GM18526 (cell line): ENCODE measurements around the gene ARHGEF26.

Experiments
- POLR2A ChIP-seq: IDR thresholded peaks from 3 replicates; pipeline ENCODE4 v1.6.1; 2011; ENCODE audit not compliant: insufficient read length; ENCODE audit errors: extremely low read depth

The ARHGEF26 gene, protein sequence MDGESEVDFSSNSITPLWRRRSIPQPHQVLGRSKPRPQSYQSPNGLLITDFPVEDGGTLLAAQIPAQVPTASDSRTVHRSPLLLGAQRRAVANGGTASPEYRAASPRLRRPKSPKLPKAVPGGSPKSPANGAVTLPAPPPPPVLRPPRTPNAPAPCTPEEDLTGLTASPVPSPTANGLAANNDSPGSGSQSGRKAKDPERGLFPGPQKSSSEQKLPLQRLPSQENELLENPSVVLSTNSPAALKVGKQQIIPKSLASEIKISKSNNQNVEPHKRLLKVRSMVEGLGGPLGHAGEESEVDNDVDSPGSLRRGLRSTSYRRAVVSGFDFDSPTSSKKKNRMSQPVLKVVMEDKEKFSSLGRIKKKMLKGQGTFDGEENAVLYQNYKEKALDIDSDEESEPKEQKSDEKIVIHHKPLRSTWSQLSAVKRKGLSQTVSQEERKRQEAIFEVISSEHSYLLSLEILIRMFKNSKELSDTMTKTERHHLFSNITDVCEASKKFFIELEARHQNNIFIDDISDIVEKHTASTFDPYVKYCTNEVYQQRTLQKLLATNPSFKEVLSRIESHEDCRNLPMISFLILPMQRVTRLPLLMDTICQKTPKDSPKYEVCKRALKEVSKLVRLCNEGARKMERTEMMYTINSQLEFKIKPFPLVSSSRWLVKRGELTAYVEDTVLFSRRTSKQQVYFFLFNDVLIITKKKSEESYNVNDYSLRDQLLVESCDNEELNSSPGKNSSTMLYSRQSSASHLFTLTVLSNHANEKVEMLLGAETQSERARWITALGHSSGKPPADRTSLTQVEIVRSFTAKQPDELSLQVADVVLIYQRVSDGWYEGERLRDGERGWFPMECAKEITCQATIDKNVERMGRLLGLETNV

DNA sequence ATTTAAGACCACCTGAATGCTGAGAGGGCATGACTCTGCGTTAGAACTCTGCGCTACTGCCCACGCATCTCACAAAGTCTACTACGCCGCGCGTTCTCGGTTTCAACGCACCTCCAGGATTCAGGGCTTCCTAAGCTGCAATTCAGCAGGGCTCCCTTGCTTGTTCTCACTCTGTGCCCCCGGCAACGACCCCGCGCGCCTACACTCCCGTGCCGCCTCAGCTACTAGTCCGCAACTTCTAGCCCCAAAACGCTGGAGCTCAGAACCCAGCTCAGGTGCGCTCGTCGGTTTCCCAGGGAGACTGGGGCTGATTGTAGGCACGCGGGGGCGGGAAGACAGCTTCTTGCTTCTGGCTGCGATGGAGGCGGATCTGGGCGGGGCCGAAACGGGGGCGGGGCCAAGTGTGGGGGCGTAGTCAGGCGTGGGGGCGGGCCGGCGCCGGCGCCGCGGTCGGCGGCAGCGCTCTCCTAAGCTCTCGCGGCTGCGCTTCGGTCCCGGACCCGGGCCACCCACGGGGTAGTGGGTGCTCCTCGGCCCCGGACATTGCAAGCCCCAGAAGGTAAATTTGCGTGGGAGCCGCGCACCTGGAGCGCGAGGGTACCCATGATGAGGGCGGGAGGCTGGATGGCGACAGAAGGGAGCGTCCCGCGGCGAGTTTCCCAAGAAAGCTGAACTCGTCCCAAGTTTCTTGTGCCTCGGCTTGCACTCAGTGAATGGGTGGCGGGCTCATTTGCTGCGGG lies at the start of gene ARHGEF26:
TSS of gene ARHGEF26 (plus strand) at position 430 of the 740 bp plus-strand sequence. CDS start 603 bp downstream, outside the sequence.
- no peak for TF ChIP-seq POLR2A

GRCh38 chr3:154074966-154075365 lies 46.2 kb upstream of the ARHGEF26 start:
- TF ChIP-seq POLR2A: no peak

GRCh38 chr3:154078672-154079071 lies 42.5 kb upstream of the ARHGEF26 start:
- TF ChIP-seq POLR2A: no peak

GRCh38 chr3:154081305-154081704 lies 39.9 kb upstream of the ARHGEF26 start:
- no peak for TF ChIP-seq POLR2A

DNA sequence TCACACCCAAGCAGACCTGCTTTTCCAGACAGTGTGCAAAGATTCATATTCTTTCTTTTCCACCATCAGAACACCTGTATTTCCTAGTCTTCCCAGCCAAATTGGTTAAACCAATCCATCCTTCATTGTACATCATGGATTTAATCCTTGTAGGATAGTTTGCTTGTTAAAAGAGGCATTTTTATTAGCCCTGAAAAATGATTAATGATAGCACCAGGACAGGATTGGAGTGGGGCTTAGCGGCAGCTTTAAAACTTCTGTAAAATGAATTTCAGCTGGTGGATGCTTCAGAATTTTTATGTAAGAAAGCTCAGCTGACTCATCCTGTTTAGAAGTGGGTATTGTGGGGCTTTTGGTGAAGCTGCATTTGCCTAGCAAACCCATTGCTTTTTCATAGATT lies 36.1 kb upstream of the ARHGEF26 start:
- TF ChIP-seq POLR2A: no peak

DNA sequence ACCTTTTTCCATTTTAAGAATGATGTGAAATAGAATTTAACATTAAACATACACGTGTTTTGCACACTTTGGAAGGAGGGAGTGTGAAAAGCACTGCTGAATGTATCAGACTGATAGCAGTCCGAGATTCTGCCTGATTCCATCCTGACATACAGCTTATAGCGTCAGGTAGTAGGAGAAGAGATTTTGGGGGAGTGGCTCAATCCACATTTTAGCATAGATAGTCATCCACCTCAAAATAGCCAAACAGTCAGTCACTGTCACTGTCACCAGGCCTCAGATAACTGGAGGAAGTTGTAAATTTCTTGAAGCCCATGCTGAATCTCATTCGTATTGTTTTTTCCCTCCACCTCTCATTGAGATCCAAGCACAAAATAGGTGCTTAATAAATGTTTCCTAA lies 35.4 kb upstream of the ARHGEF26 start:
- no peak for TF ChIP-seq POLR2A

DNA sequence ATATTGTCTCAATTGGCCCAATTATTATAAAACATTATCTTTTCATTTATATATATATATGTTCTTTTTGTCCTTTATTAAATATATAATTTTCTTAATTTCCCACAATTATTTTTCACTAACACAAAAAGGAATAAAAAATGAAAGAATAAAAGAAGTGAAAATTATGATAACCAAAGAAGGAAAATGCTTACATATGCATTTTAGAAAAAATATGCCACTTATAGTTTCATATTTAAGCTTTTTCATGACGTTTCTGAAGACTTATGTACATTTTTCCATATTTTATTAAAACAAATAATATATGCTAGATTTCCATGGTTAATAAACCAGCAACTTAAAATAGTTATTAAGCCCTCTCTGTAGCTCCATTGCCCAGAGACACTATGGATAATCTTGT lies 34.9 kb upstream of the ARHGEF26 start:
- no peak for TF ChIP-seq POLR2A

DNA sequence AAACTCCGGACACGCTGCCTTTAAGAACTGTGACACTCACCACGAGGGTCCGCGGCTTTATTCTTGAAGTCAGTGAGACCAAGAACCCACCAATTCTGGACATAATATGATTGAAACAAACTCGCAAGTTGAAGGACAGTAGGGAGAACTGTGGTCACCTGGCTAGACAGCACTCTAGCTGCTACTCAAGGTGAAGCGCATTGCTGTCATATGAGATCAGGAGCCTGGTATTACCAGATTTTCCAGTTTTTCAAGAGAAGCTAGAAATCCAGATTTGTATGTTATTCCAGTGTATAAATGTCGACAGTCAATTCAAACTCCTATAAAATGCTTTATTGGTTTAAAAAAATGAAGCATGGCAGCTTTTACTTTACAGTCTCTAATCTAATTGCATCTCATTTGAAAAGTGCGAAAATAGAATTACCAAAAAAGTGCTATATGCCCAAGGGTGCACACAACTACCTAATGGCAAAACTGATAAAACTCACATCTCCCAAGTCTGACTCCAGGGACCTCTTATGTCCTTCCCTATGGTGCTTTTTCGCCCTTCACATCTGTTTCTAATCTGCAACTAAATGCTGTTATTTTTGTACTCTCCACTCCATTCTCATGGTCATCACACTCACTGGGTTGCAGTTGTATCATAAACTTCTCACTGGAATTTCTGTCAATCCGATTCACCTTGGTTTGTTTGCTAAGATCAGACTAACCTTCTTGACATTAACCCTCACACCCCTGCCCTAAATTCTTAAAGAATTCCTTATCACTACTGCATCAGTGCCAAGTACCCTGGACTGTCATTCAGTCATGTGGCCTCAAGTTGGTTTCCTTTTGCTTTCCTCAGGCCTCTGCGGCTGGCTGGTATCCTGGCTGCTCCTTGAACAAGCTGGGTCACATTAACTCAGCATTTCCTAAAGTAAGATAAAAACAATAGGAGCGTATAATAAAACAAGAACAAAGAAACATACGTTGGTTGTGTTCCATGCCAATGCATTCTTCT lies 31.5 kb upstream of the ARHGEF26 start:
- no peak for TF ChIP-seq POLR2A

- TF ChIP-seq POLR2A: no peak
These were observed 27.1 kb upstream of the ARHGEF26 start for GRCh38 chr3:154094051-154094450.

- TF ChIP-seq POLR2A: no peak
These were observed 25.3 kb upstream of the ARHGEF26 start for GRCh38 chr3:154095832-154096421.

DNA sequence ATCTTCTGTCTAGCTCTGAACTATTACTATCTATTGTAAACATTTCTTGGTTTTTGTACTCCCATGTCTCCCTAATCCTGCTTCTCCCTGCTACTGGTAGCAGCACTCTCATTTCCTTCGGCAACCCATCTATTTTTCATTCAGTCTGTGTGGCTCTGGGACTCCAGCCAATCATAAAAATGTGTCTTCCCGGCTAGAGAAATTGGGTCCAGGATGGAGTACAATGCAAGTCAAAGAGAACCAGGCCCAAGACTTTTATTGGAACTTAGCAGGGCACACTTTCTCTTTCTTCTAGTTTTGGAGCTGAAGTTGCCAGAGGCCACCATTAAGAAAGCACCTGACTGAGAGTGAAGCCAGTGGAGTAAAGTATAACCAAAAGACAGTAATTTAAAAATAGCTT lies 22.8 kb upstream of the ARHGEF26 start:
- TF ChIP-seq POLR2A: no peak

GRCh38 chr3:154100556-154100955 lies 20.6 kb upstream of the ARHGEF26 start:
- no peak for TF ChIP-seq POLR2A

GRCh38 chr3:154101250-154101649 lies 19.9 kb upstream of the ARHGEF26 start:
- TF ChIP-seq POLR2A: no peak

DNA sequence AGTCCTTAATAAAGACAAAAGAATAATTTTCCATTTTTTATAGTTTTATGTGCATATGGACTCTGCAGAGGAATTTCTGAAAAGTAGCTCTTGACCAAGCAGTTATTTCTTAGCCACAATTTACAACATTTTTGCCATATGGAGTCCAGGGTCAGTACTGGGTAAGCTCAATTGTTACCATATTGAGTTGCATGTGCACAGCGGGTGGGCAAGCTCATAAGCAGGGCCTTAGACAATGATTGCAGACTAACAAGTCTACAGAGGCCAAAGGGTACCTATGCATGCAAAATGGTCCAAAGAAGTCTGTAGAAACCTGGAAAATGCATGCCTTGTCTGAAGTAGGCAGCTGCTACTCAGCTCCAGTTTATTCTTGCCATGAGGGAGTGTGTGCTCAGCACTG lies 19.0 kb upstream of the ARHGEF26 start:
- TF ChIP-seq POLR2A: no peak
